ENCODE measurements around the gene MPHOSPH9.

DNA sequence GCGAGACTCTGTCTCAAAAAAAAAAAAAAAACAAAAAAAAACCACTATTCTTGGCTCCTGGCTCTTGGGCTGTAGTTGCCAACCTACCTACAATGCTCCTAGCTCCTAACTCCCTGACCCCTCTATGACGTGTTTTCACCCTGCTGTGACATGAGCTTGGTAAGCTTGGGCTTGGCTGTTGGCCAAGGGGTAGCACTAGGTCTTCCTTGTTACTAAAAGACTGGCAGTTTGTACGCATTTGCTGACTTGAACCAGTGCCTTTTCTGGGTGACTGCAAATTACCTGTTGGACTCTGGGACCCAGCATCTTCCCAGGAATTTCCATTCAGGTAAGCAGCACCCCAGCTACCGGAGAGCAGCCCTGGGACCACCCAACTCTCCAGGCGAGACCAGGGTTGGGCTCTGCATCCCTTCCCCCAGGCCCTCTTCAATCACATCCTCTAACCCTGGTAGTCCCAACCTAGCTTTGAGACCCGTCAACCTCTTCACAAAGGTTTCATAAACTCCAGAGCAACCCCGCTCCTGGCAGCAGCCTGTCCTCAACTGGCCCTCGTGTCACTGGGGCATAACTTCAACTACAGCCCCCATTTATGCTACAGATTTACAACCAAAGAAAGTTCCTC lies 30.4 kb upstream of the MPHOSPH9 start:
- TF ChIP-seq, protein P1, sequence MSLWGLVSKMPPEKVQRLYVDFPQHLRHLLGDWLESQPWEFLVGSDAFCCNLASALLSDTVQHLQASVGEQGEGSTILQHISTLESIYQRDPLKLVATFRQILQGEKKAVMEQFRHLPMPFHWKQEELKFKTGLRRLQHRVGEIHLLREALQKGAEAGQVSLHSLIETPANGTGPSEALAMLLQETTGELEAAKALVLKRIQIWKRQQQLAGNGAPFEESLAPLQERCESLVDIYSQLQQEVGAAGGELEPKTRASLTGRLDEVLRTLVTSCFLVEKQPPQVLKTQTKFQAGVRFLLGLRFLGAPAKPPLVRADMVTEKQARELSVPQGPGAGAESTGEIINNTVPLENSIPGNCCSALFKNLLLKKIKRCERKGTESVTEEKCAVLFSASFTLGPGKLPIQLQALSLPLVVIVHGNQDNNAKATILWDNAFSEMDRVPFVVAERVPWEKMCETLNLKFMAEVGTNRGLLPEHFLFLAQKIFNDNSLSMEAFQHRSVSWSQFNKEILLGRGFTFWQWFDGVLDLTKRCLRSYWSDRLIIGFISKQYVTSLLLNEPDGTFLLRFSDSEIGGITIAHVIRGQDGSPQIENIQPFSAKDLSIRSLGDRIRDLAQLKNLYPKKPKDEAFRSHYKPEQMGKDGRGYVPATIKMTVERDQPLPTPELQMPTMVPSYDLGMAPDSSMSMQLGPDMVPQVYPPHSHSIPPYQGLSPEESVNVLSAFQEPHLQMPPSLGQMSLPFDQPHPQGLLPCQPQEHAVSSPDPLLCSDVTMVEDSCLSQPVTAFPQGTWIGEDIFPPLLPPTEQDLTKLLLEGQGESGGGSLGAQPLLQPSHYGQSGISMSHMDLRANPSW (CRISPR knock-in tag; IDR thresholded peaks at IDR 0.05; ENCODE audit: borderline replicate concordance), result no peak
- TF ChIP-seq, protein P2, sequence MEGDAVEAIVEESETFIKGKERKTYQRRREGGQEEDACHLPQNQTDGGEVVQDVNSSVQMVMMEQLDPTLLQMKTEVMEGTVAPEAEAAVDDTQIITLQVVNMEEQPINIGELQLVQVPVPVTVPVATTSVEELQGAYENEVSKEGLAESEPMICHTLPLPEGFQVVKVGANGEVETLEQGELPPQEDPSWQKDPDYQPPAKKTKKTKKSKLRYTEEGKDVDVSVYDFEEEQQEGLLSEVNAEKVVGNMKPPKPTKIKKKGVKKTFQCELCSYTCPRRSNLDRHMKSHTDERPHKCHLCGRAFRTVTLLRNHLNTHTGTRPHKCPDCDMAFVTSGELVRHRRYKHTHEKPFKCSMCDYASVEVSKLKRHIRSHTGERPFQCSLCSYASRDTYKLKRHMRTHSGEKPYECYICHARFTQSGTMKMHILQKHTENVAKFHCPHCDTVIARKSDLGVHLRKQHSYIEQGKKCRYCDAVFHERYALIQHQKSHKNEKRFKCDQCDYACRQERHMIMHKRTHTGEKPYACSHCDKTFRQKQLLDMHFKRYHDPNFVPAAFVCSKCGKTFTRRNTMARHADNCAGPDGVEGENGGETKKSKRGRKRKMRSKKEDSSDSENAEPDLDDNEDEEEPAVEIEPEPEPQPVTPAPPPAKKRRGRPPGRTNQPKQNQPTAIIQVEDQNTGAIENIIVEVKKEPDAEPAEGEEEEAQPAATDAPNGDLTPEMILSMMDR (CRISPR knock-in tag; IDR thresholded peaks at IDR 0.05), result no peak
